WTC11 (cell line): ENCODE measurements around the gene KSR1. TPM values are rescaled to one million over a fixed set of nuclear protein-coding genes. Genes with fewer than 3 reads are reported as not detected.

ENCODE experiments used
- ATAC-seq: fragments of 200-7000 bp; cut with Tn5 transposase; 2 replicates; pipeline ENCODE4 v1.10.0; 2021; ENCODE audit warnings: mild to moderate bottlenecking, moderate library complexity
- CTCF ChIA-PET: fragments of 300-600 bp; sonication (Branson Sonifier 250); formaldehyde crosslinking; loops from one replicate; lab custom pipeline; 2021; ENCODE audit warnings: antibody characterized with exemption; lab: Charles Lee
- POLR2A ChIA-PET: fragments of 350-600 bp; sonication (Branson Sonifier 250); formaldehyde crosslinking; loops from one replicate; lab custom pipeline; 2021; ENCODE audit warnings: antibody characterized with exemption; lab: Charles Lee
- DNase-seq: peaks from one replicate; pipeline ENCODE4 v3.0.0; 2021; ENCODE audit warnings: low spot score
- H3K27ac Mint-ChIP-seq: 2 replicates; pipeline ENCODE4 v1.8.0; 2021; ENCODE audit warnings: mixed read lengths
- H3K27me3 Mint-ChIP-seq: 2 replicates; pipeline ENCODE4 v1.8.0; 2021; ENCODE audit warnings: low read depth, mild to moderate bottlenecking, moderate library complexity, mixed read lengths
- H3K36me3 Mint-ChIP-seq: 2 replicates; pipeline ENCODE4 v1.8.0; 2021; ENCODE audit warnings: mixed read lengths
- H3K4me1 Mint-ChIP-seq: 2 replicates; pipeline ENCODE4 v1.8.0; 2022; ENCODE audit warnings: mixed read lengths
- H3K4me3 Mint-ChIP-seq: 2 replicates; pipeline ENCODE4 v1.8.0; 2021; ENCODE audit warnings: mild to moderate bottlenecking, moderate library complexity, mixed read lengths
- H3K9me3 Mint-ChIP-seq: 2 replicates; pipeline ENCODE4 v1.8.0; 2021; ENCODE audit warnings: mixed read lengths
- CREM ChIP-seq: sonication (generic); formaldehyde crosslinking; IDR thresholded peaks from 2 replicates; pipeline ENCODE4 v1.8.1; 2022; ENCODE audit warnings: mild to moderate bottlenecking, missing genetic modification reagents, moderate library complexity
- ELF4 ChIP-seq: sonication (generic); formaldehyde crosslinking; IDR thresholded peaks from 2 replicates; pipeline ENCODE4 v1.8.1; 2022; ENCODE audit warnings: low read depth, mild to moderate bottlenecking, moderate library complexity, missing genetic modification reagents
- ESRRA ChIP-seq: sonication (generic); formaldehyde crosslinking; IDR thresholded peaks from 2 replicates; pipeline ENCODE4 v1.8.1; 2022; ENCODE audit warnings: mild to moderate bottlenecking, missing genetic modification reagents, borderline replicate concordance
- FOXJ3 ChIP-seq: sonication (generic); formaldehyde crosslinking; IDR thresholded peaks from 2 replicates; pipeline ENCODE4 v1.9.0; 2021; ENCODE audit warnings: missing genetic modification reagents, mild to moderate bottlenecking, borderline replicate concordance
- GTF2I ChIP-seq: fragments of 250-450 bp; sonication (Bioruptor Pico); conservative IDR thresholded peaks from 2 replicates; pipeline ENCODE4 v1.4.0; 2021; ENCODE audit warnings: mild to moderate bottlenecking
- KAT7 ChIP-seq: sonication (generic); formaldehyde crosslinking; IDR thresholded peaks from 2 replicates; pipeline ENCODE4 v1.8.1; 2023; ENCODE audit warnings: missing genetic modification reagents, mild to moderate bottlenecking, borderline replicate concordance
- NFYB ChIP-seq: sonication (generic); formaldehyde crosslinking; conservative IDR thresholded peaks from 2 replicates; pipeline ENCODE4 v1.8.0; 2022; ENCODE audit warnings: low read depth, missing genetic modification reagents
- SMAD3 ChIP-seq: sonication (generic); formaldehyde crosslinking; IDR thresholded peaks from 2 replicates; pipeline ENCODE4 v1.8.0; 2022; ENCODE audit warnings: missing genetic modification reagents, mild to moderate bottlenecking, borderline replicate concordance
- ZNF121 ChIP-seq: sonication (generic); formaldehyde crosslinking; IDR thresholded peaks from 2 replicates; pipeline ENCODE4 v1.8.0; 2023; ENCODE audit warnings: missing genetic modification reagents
- ZNF138 ChIP-seq: sonication (generic); formaldehyde crosslinking; conservative IDR thresholded peaks from 2 replicates; pipeline ENCODE4 v1.8.1; 2022; ENCODE audit warnings: mild to moderate bottlenecking, moderate library complexity, missing genetic modification reagents
- ZNF219 ChIP-seq: sonication (generic); formaldehyde crosslinking; IDR thresholded peaks from 2 replicates; pipeline ENCODE4 v1.8.0; 2023; ENCODE audit warnings: missing genetic modification reagents, mild to moderate bottlenecking, borderline replicate concordance
- ZNF416 ChIP-seq: fragments of 250-450 bp; sonication (Bioruptor Pico); IDR thresholded peaks from 2 replicates; pipeline ENCODE4 v1.9.0; 2021; ENCODE audit warnings: mild to moderate bottlenecking, inconsistent platforms
- total RNA-seq: library from RNA; stranded (reverse); gene quantifications from 3 replicates; pipeline ENCODE4 v1.2.3, GENCODE V29; 2021
- TF ChIP-seq, protein P1 (sequence below): sonication (generic); formaldehyde crosslinking; conservative IDR thresholded peaks from 2 replicates; pipeline ENCODE4 v1.8.1; 2022; ENCODE audit warnings: mild to moderate bottlenecking, missing genetic modification reagents
- TF ChIP-seq, protein P2 (sequence below): sonication (generic); formaldehyde crosslinking; IDR thresholded peaks from 2 replicates; pipeline ENCODE4 v1.8.0; 2023; ENCODE audit warnings: missing genetic modification reagents, mild to moderate bottlenecking, borderline replicate concordance
- TF ChIP-seq, protein P3 (sequence below): sonication (generic); formaldehyde crosslinking; IDR thresholded peaks from 2 replicates; pipeline ENCODE4 v1.8.0; 2023; ENCODE audit warnings: mild to moderate bottlenecking, missing genetic modification reagents
- TF ChIP-seq, protein P4 (sequence below): sonication (generic); formaldehyde crosslinking; IDR thresholded peaks from 2 replicates; pipeline ENCODE4 v1.8.0; 2022; ENCODE audit warnings: mild to moderate bottlenecking, missing genetic modification reagents
- TF ChIP-seq, protein P5 (sequence below): fragments of 250-450 bp; sonication (Bioruptor Pico); IDR thresholded peaks from 2 replicates; pipeline ENCODE4 v1.9.0; 2021; ENCODE audit warnings: mild to moderate bottlenecking
- TF ChIP-seq, protein P6 (sequence below): fragments of 250-450 bp; sonication (Bioruptor Pico); conservative IDR thresholded peaks from 2 replicates; pipeline ENCODE4 v1.9.0; 2021; ENCODE audit warnings: mild to moderate bottlenecking
- TF ChIP-seq, protein P7 (sequence below): sonication (generic); formaldehyde crosslinking; IDR thresholded peaks from 2 replicates; pipeline ENCODE4 v1.8.1; 2023; ENCODE audit warnings: mild to moderate bottlenecking, missing genetic modification reagents
- TF ChIP-seq, protein P8 (sequence below): sonication (generic); formaldehyde crosslinking; IDR thresholded peaks from 2 replicates; pipeline ENCODE4 v1.8.0; 2022; ENCODE audit warnings: mild to moderate bottlenecking, missing genetic modification reagents

The KSR1 gene
- total RNA-seq, 1 experiment from 2014 or later: 45.5 TPM

DNA sequence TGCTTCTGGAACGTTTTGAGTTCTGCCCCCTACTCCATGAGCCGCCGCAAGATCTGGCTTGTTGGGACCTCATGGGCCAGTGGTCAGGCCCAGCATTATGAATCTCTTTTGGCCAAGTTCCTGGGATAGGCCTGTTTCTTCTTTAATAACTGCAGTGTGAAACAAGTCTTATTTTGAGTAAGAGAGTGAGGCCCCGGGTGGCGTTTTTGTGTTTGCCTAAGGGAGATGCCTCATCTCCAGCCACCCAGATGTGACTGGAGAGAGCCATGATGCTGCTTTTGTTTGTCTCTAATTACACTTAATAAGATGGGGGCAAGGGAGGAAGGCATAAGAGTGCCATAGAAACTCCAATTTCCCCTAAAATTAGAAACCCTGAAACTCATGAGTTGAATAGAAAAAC, 39.8 kb downstream of the KSR1 start:
- POLR2A ChIA-PET: no interaction called here
- H3K9me3 Mint-ChIP-seq: peaks cover 16% of the 10 kb centered on the region

DNA sequence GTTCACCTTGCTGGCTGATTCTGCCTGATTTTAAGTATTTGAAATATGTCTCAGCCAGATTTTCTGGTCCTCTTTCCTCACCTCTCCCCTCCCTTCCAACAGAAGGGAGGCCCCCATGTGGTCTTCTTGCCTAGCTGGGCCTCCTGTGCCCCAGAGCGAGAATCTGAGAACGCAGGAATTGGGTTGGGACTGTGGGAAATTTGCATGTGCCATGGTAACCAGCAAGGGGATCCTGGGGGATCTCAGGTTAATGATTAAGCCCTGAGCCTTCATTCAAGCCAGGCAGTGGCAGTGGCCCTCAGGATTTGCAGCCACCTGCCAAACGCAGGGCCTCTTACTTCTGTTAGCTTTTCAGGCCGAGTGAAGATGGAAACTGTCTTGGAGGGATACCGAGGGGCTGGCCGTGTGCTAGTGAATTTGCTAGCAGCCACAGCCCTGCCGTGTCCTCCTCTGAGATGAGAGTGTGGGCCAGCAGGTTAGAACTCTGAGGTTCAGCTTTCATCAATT, 40.2 kb downstream of the KSR1 start:
- ATAC-seq: peak; percentile 61
- ChIA-PET CTCF (interaction anchor here (0.9 to 2.1 kb wide), 4 partner anchors 22 to 103 kb away, joined by 4 to 7 read pairs (median 5); partner anchors contain the start of gene KSR1), POLR2A (no interaction called here)
- TF ChIP-seq NFYB (CRISPR knock-in tag): no peak
- no peak for TF ChIP-seq CREM (CRISPR knock-in tag)
- no peak for TF ChIP-seq ELF4 (CRISPR knock-in tag)
- TF ChIP-seq, protein P1, sequence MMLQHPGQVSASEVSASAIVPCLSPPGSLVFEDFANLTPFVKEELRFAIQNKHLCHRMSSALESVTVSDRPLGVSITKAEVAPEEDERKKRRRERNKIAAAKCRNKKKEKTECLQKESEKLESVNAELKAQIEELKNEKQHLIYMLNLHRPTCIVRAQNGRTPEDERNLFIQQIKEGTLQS (CRISPR knock-in tag): no peak
- TF ChIP-seq FOXJ3: no peak
- TF ChIP-seq, protein P2, sequence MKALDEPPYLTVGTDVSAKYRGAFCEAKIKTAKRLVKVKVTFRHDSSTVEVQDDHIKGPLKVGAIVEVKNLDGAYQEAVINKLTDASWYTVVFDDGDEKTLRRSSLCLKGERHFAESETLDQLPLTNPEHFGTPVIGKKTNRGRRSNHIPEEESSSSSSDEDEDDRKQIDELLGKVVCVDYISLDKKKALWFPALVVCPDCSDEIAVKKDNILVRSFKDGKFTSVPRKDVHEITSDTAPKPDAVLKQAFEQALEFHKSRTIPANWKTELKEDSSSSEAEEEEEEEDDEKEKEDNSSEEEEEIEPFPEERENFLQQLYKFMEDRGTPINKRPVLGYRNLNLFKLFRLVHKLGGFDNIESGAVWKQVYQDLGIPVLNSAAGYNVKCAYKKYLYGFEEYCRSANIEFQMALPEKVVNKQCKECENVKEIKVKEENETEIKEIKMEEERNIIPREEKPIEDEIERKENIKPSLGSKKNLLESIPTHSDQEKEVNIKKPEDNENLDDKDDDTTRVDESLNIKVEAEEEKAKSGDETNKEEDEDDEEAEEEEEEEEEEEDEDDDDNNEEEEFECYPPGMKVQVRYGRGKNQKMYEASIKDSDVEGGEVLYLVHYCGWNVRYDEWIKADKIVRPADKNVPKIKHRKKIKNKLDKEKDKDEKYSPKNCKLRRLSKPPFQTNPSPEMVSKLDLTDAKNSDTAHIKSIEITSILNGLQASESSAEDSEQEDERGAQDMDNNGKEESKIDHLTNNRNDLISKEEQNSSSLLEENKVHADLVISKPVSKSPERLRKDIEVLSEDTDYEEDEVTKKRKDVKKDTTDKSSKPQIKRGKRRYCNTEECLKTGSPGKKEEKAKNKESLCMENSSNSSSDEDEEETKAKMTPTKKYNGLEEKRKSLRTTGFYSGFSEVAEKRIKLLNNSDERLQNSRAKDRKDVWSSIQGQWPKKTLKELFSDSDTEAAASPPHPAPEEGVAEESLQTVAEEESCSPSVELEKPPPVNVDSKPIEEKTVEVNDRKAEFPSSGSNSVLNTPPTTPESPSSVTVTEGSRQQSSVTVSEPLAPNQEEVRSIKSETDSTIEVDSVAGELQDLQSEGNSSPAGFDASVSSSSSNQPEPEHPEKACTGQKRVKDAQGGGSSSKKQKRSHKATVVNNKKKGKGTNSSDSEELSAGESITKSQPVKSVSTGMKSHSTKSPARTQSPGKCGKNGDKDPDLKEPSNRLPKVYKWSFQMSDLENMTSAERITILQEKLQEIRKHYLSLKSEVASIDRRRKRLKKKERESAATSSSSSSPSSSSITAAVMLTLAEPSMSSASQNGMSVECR (CRISPR knock-in tag): no peak
- TF ChIP-seq, protein P3, sequence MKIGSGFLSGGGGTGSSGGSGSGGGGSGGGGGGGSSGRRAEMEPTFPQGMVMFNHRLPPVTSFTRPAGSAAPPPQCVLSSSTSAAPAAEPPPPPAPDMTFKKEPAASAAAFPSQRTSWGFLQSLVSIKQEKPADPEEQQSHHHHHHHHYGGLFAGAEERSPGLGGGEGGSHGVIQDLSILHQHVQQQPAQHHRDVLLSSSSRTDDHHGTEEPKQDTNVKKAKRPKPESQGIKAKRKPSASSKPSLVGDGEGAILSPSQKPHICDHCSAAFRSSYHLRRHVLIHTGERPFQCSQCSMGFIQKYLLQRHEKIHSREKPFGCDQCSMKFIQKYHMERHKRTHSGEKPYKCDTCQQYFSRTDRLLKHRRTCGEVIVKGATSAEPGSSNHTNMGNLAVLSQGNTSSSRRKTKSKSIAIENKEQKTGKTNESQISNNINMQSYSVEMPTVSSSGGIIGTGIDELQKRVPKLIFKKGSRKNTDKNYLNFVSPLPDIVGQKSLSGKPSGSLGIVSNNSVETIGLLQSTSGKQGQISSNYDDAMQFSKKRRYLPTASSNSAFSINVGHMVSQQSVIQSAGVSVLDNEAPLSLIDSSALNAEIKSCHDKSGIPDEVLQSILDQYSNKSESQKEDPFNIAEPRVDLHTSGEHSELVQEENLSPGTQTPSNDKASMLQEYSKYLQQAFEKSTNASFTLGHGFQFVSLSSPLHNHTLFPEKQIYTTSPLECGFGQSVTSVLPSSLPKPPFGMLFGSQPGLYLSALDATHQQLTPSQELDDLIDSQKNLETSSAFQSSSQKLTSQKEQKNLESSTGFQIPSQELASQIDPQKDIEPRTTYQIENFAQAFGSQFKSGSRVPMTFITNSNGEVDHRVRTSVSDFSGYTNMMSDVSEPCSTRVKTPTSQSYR (CRISPR knock-in tag): no peak
- TF ChIP-seq ZNF219 (CRISPR knock-in tag): no peak
- no peak for TF ChIP-seq GTF2I (CRISPR knock-in tag)

More for the DNA sequence above, 39.8 kb downstream of the KSR1 start:
- Mint-ChIP-seq H3K27me3 (no peaks in the 10 kb centered on the region), H3K4me1 (peaks cover 71% of the 10 kb centered on the region), H3K36me3 (peaks cover 20% of the 10 kb centered on the region), H3K4me3 (no peak overlapping the region), H3K27ac (peak overlapping the region; percentile 49; the same call in 1 of the 2 replicates)
- DNase-seq: no peak
- CTCF ChIA-PET: interaction anchor here (0.9 to 2.9 kb wide), 6 partner anchors 20 to 104 kb away, joined by 4 to 9 read pairs (median 6); partner anchors contain the start of gene KSR1
- ATAC-seq: no peak
- TF ChIP-seq, protein P4, sequence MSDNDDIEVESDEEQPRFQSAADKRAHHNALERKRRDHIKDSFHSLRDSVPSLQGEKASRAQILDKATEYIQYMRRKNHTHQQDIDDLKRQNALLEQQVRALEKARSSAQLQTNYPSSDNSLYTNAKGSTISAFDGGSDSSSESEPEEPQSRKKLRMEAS (CRISPR knock-in tag): no peak
- TF ChIP-seq KAT7 (CRISPR knock-in tag) (no peak), SMAD3 (CRISPR knock-in tag) (no peak), ZNF138 (CRISPR knock-in tag) (no peak), ZNF416 (CRISPR knock-in tag) (no peak), ZNF121 (CRISPR knock-in tag) (no peak), FOXJ3 (no peak), ESRRA (CRISPR knock-in tag) (no peak)
- TF ChIP-seq, protein P5, sequence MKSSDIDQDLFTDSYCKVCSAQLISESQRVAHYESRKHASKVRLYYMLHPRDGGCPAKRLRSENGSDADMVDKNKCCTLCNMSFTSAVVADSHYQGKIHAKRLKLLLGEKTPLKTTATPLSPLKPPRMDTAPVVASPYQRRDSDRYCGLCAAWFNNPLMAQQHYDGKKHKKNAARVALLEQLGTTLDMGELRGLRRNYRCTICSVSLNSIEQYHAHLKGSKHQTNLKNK: no peak
- TF ChIP-seq, protein P6, sequence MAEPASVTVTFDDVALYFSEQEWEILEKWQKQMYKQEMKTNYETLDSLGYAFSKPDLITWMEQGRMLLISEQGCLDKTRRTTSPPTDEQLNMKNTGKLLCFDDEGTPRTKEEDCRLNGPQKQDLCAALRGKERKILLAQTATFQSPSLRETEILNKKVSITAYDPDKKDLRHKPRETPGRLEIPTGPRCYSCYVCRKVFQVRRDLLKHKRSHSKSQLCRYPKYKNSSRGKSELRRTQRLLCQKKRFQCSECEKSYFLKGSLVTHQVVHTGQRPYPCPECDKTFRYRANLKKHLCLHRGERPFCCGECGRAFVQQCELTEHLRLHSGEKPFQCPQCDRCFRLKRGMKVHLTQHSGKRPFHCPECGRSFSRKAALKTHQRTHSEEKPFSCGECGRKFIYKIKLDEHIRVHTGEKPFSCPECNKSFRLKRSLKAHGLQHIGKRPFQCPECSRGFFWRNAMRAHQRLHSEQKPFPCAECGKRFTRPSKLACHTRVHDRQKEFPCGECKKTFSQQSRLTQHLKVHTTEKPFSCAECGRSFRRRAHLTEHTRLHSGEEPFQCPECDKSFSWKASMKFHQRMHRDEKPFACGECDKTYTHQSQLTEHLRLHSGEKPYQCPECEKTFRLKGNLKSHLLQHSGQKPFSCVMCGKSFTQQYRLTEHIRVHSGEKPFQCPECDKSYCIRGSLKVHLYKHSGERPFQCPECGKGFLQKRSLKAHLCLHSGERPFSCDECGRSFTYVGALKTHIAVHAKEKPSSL (CRISPR knock-in tag): no peak
- TF ChIP-seq, protein P7, sequence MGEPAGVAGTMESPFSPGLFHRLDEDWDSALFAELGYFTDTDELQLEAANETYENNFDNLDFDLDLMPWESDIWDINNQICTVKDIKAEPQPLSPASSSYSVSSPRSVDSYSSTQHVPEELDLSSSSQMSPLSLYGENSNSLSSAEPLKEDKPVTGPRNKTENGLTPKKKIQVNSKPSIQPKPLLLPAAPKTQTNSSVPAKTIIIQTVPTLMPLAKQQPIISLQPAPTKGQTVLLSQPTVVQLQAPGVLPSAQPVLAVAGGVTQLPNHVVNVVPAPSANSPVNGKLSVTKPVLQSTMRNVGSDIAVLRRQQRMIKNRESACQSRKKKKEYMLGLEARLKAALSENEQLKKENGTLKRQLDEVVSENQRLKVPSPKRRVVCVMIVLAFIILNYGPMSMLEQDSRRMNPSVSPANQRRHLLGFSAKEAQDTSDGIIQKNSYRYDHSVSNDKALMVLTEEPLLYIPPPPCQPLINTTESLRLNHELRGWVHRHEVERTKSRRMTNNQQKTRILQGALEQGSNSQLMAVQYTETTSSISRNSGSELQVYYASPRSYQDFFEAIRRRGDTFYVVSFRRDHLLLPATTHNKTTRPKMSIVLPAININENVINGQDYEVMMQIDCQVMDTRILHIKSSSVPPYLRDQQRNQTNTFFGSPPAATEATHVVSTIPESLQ (CRISPR knock-in tag): no peak
- TF ChIP-seq, protein P8, sequence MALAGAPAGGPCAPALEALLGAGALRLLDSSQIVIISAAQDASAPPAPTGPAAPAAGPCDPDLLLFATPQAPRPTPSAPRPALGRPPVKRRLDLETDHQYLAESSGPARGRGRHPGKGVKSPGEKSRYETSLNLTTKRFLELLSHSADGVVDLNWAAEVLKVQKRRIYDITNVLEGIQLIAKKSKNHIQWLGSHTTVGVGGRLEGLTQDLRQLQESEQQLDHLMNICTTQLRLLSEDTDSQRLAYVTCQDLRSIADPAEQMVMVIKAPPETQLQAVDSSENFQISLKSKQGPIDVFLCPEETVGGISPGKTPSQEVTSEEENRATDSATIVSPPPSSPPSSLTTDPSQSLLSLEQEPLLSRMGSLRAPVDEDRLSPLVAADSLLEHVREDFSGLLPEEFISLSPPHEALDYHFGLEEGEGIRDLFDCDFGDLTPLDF (CRISPR knock-in tag): no peak

More for the DNA sequence above, 40.2 kb downstream of the KSR1 start:
- peaks cover 24% of the 10 kb centered on the region for H3K36me3 Mint-ChIP-seq
- peak overlapping the region; percentile 20; the same call in 1 of the 2 replicates for H3K4me3 Mint-ChIP-seq
- H3K27ac Mint-ChIP-seq: peak overlapping the region; percentile 92
- peaks cover 67% of the 10 kb centered on the region for H3K4me1 Mint-ChIP-seq
- H3K9me3 Mint-ChIP-seq: peaks cover 17% of the 10 kb centered on the region
- DNase-seq: no peak
- no peaks in the 10 kb centered on the region for H3K27me3 Mint-ChIP-seq
